Measurements from ENCODE around the gene C1QTNF9B. TPM values are rescaled to one million over a fixed set of nuclear protein-coding genes. Genes with fewer than 3 reads are reported as not detected.

C1QTNF9B gene
- total RNA-seq, 1 donor from 2014 or later: not detected

DNA sequence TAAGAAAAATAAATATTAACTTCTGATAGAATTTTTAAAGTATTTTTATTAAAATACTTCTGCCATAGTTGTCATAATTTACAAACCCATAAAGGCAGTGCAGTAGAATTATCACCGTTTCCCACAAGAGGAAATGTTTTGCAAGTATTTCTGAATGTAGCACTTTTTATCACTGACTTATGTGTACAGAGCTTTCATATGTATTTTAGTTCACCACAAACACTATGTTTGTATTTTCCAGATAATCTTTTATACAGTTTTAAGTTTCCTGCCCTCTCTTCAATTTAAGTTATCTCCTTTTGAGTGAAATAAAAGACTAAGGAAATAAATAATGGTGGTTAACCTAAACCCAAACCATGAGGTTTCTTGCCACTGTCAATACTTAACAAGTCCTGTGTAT lies 32.3 kb downstream of the C1QTNF9B start:
- no peaks in the 10 kb centered on the region for H3K4me1 Mint-ChIP-seq (ENCODE audit: unreplicated experiment)
- H3K36me3 Mint-ChIP-seq (ENCODE audit: unreplicated experiment): peaks cover 12% of the 10 kb centered on the region
- TF ChIP-seq, protein P1, sequence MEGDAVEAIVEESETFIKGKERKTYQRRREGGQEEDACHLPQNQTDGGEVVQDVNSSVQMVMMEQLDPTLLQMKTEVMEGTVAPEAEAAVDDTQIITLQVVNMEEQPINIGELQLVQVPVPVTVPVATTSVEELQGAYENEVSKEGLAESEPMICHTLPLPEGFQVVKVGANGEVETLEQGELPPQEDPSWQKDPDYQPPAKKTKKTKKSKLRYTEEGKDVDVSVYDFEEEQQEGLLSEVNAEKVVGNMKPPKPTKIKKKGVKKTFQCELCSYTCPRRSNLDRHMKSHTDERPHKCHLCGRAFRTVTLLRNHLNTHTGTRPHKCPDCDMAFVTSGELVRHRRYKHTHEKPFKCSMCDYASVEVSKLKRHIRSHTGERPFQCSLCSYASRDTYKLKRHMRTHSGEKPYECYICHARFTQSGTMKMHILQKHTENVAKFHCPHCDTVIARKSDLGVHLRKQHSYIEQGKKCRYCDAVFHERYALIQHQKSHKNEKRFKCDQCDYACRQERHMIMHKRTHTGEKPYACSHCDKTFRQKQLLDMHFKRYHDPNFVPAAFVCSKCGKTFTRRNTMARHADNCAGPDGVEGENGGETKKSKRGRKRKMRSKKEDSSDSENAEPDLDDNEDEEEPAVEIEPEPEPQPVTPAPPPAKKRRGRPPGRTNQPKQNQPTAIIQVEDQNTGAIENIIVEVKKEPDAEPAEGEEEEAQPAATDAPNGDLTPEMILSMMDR (IDR thresholded peaks at IDR 0.05): no peak
- H3K9me3 Mint-ChIP-seq (ENCODE audit: unreplicated experiment): no peaks in the 10 kb centered on the region
- H3K4me3 Mint-ChIP-seq (ENCODE audit: unreplicated experiment): no peak overlapping the region
- DNase-seq (ENCODE audit: extremely low spot score, unreplicated experiment): no peak
- no peaks in the 10 kb centered on the region for H3K27me3 Mint-ChIP-seq (ENCODE audit: unreplicated experiment)
- no peak overlapping the region for H3K27ac Mint-ChIP-seq (ENCODE audit: unreplicated experiment)

- no peak for DNase-seq (ENCODE audit: extremely low spot score, unreplicated experiment)
- H3K4me3 Mint-ChIP-seq (ENCODE audit: unreplicated experiment): no peak overlapping the region
- TF ChIP-seq, protein P1 (IDR thresholded peaks at IDR 0.05): no peak
- no peaks in the 10 kb centered on the region for H3K4me1 Mint-ChIP-seq (ENCODE audit: unreplicated experiment)
- no peak overlapping the region for H3K27ac Mint-ChIP-seq (ENCODE audit: unreplicated experiment)
- H3K9me3 Mint-ChIP-seq (ENCODE audit: unreplicated experiment): no peaks in the 10 kb centered on the region
- no peaks in the 10 kb centered on the region for H3K27me3 Mint-ChIP-seq (ENCODE audit: unreplicated experiment)
- peaks cover 14% of the 10 kb centered on the region for H3K36me3 Mint-ChIP-seq (ENCODE audit: unreplicated experiment)
Measured at GRCh38 chr13:23861310-23861709, 36.0 kb downstream of the C1QTNF9B start.

DNA sequence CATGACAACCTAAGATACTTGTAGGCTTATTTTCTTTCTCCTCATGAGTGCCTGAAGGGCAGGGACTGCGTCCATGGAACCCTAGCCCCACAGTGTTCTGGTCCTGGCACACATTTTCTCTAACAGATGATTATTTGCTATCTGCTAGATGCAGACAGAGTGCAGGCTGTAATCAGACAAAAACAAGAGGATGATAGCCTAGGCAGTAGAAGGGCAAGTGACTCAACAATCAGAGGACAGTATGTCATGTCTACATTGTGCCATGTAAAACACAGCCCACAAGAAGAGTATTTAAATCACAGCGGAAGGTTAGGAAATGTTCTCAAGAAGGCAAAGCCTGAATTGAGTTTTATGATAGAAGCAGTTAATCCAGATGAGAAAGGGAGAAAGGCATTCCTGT lies 37.4 kb downstream of the C1QTNF9B start:
- Mint-ChIP-seq H3K4me3 (ENCODE audit: unreplicated experiment) (no peak overlapping the region), H3K36me3 (ENCODE audit: unreplicated experiment) (peaks cover 14% of the 10 kb centered on the region), H3K27me3 (ENCODE audit: unreplicated experiment) (no peaks in the 10 kb centered on the region), H3K27ac (ENCODE audit: unreplicated experiment) (no peak overlapping the region), H3K9me3 (ENCODE audit: unreplicated experiment) (no peaks in the 10 kb centered on the region), H3K4me1 (ENCODE audit: unreplicated experiment) (no peaks in the 10 kb centered on the region)
- TF ChIP-seq, protein P1 (IDR thresholded peaks at IDR 0.05): no peak
- DNase-seq (ENCODE audit: extremely low spot score, unreplicated experiment): no peak

DNA sequence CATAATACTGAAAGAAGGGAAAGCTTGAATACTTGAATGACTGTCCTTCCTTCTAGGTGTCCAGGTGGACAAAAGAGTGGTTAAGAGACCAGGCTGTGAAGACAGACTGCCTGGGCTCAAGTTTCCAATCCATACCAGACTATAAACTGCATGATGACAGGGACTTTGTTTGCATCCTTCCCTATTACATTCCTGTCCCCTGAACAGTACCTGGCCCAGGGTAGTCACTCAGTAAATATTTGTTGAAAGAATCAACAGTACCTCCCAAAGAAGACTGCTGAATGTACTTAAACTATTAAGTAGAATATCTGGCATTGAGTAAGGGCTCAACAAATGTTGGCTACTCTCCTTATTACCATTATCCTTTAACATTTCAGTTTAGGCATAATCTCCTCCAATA lies 37.8 kb downstream of the C1QTNF9B start:
- no peak overlapping the region for H3K4me3 Mint-ChIP-seq (ENCODE audit: unreplicated experiment)
- no peaks in the 10 kb centered on the region for H3K4me1 Mint-ChIP-seq (ENCODE audit: unreplicated experiment)
- H3K36me3 Mint-ChIP-seq (ENCODE audit: unreplicated experiment): peaks cover 16% of the 10 kb centered on the region
- TF ChIP-seq, protein P1 (IDR thresholded peaks at IDR 0.05): no peak
- DNase-seq (ENCODE audit: extremely low spot score, unreplicated experiment): no peak
- no peaks in the 10 kb centered on the region for H3K9me3 Mint-ChIP-seq (ENCODE audit: unreplicated experiment)
- H3K27ac Mint-ChIP-seq (ENCODE audit: unreplicated experiment): no peak overlapping the region
- no peaks in the 10 kb centered on the region for H3K27me3 Mint-ChIP-seq (ENCODE audit: unreplicated experiment)

DNA sequence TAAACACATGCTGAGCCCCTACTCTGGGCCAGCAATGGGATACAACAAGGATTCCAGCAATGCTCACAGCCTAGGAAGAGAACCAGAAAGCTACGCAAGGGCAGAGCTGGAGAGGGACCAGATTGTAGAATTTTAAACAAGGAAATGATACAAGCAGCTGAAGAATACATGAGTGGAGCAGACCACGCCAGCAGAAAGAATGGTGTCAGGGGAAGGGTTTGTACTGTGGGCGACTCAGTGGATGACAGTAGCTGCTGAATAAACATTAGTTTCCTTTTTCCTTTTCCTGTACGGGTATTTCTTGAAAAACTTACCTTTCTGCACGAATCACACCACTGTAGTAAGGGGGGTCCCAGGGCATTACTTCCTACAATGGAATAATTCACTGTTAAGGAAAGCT lies 38.8 kb downstream of the C1QTNF9B start:
- TF ChIP-seq, protein P1 (IDR thresholded peaks at IDR 0.05): no peak
- no peak overlapping the region for H3K4me3 Mint-ChIP-seq (ENCODE audit: unreplicated experiment)

More for the DNA sequence above, 38.8 kb downstream of the C1QTNF9B start:
- Mint-ChIP-seq H3K27me3 (ENCODE audit: unreplicated experiment) (no peaks in the 10 kb centered on the region), H3K9me3 (ENCODE audit: unreplicated experiment) (no peaks in the 10 kb centered on the region), H3K27ac (ENCODE audit: unreplicated experiment) (no peak overlapping the region), H3K4me1 (ENCODE audit: unreplicated experiment) (peaks cover 4% of the 10 kb centered on the region), H3K36me3 (ENCODE audit: unreplicated experiment) (peaks cover 16% of the 10 kb centered on the region)
- DNase-seq (ENCODE audit: extremely low spot score, unreplicated experiment): no peak

Measured in osteocyte (in vitro differentiated cells).